RPMI8226 (cell line): ENCODE data around the gene BHLHA9.
"Not testable (repeated sequence)": the region's sequence is repeated elsewhere in the genome, so short reads cannot be mapped to it uniquely, and the experiment has no call there.

Experiments
- DNase-seq: peaks from one replicate; pipeline ENCODE4 v3.0.0-alpha.2; 2015

Gene BHLHA9

GRCh38 chr17:1302761-1303160, 32.5 kb downstream of the BHLHA9 start:
- no peak for DNase-seq

GRCh38 chr17:1304522-1304921, 34.3 kb downstream of the BHLHA9 start:
- DNase-seq, result no peak

- DNase-seq, result no peak
Observed at GRCh38 chr17:1304962-1305563, 34.8 kb downstream of the BHLHA9 start.

GRCh38 chr17:1307829-1308228, 37.6 kb downstream of the BHLHA9 start:
- not testable (repeated sequence) for DNase-seq

- DNase-seq, result peak; percentile 16
Observed at GRCh38 chr17:1312261-1312870, 42.1 kb downstream of the BHLHA9 start.

GRCh38 chr17:1313270-1314005, 43.2 kb downstream of the BHLHA9 start:
- no peak for DNase-seq

GRCh38 chr17:1315409-1315808, 45.2 kb downstream of the BHLHA9 start:
- DNase-seq, result no peak

- DNase-seq, result no peak
Observed at GRCh38 chr17:1315891-1316403, 45.7 kb downstream of the BHLHA9 start.
